HFF-Myc (cell line): ENCODE results near the gene TSPAN9.

Experiments used
- DNase-seq: peaks from one replicate; pipeline ENCODE4 v3.0.0-alpha.2; 2011; ENCODE audit warnings: low read depth; ENCODE audit errors: extremely low read depth
- H3K4me3 ChIP-seq: replicated peaks from 2 replicates; pipeline ENCODE4 v1.5.1; 2011; ENCODE audit warnings: low read depth, mild to moderate bottlenecking, control low read depth, low read length
- CTCF ChIP-seq: IDR thresholded peaks from 2 replicates; pipeline ENCODE4 v1.5.1; 2012; ENCODE audit warnings: mild to moderate bottlenecking, low read depth, low read length, control low read depth; ENCODE audit errors: missing control alignments

TSPAN9 gene

DNA sequence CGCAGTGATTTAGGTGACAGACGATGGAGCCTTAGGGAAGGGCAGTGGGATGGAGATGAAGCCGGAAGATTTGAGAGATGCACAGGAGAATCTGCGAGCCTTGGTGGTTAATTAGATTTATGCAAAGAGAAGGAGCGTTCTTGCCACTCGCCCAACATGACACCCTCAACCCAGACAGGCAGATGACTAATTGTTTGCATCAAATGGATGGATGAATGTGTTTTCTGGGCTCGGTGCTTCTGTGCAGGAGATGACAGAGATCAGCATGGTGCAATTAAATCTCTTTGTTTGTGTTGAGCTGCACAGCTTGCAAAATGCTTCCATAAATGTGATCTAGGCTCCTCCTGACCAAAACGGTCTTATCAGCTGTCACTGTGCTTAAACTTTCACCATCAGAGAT lies 211.5 kb downstream of the TSPAN9 start:
- no peak overlapping the region for H3K4me3 ChIP-seq
- no peak for TF ChIP-seq CTCF
- no peak for DNase-seq

- no peak for DNase-seq
- TF ChIP-seq CTCF: no peak
- no peak overlapping the region for H3K4me3 ChIP-seq
Observed at GRCh38 chr12:3289702-3290101, 212.5 kb downstream of the TSPAN9 start.

DNA sequence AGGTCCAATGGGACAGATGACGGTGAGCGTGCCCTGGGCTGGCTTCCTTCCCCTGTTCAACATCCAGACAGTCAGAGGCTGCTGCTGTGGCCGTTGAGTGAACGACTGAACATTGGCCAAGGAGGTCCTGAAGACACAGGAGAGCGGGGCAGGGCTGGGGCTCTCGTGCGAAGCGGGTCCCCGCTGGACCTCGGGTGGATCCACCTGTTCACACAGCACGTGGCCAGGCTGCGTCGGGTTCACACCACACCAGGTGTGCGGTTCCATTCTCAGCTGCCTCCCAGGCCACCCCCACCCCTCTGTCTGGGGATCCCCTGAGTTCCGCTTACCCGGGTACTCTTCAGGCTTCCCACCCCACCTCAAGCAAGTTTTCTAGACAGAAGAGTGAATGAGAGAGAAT lies 214.8 kb downstream of the TSPAN9 start:
- no peak for TF ChIP-seq CTCF
- H3K4me3 ChIP-seq: no peak overlapping the region
- no peak for DNase-seq

DNA sequence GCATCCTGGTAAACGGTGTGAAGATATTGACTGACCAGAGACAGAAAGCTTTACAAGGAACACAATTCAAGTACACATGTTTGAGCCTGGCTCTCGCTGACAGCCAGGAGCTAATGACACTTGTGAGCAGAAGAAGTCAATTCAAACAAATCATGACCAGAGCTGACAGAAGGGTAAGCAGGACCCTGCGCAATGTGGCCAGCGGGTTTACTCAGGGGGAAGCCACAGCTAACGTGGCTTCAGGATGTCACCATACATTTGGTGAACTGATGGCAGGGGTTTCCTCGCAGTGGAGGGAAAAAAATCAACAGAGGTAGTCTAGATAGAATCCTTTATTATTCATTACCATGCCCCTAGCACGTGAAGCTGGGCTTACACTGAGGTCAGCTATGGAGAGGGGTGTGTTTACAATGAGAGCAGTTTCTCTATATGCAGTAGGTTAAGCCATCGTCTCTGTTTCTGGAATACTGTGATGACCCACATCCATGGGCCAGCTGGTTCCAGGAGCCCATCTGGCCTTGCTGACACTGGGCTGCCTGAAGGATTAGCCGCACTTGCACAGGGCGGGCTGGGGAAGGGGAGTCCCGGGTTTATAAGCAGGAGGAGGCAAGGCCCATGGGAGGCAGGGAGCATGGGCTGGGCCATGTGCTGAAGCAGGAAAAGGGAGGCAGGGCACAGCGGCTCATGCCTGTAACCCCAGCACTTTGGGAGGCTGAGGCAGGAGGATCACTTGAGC lies 215.7 kb downstream of the TSPAN9 start:
- TF ChIP-seq CTCF: no peak
- no peak for DNase-seq
- H3K4me3 ChIP-seq: no peak overlapping the region

DNA sequence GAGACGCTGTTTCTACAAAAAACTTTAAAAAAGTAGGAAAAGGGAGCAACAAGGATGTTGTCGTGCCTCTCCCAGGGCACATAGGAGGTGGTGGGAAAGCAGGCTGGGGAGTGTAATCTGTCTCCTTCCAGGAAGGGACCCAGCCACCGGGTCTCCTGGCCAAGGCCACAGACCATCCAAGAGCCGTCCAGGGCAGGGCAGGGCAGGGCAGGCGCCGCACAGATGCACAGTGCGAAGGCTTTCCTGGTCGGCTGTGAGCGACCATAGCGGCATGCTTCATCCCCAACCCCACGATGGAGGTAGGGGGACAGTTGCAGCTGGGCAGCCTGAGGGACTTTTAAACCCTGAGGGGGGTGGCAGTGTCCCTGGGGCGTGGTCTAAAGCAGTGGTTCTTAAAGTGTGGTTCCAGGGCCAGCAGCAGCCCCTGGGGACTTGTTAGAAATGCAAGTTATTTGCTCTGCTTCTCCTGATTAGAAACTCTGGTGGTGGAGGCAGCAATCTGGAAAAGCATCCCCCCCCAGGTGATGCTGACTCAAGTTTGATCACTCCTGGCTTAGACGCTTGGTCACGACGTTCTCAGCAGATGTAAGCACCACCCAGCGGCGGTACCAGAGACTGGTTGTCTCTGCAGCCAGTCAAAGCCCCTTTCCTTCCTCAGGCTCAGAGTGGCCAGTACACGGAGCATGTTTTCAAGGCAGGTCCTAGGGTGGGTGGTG lies 216.4 kb downstream of the TSPAN9 start:
- peak; percentile 5 for TF ChIP-seq CTCF
- no peak overlapping the region for H3K4me3 ChIP-seq
- DNase-seq: no peak

GRCh38 chr12:3294481-3294911 lies 217.3 kb downstream of the TSPAN9 start:
- H3K4me3 ChIP-seq: no peak overlapping the region
- no peak for TF ChIP-seq CTCF
- DNase-seq: no peak
